CD14-positive monocyte (primary cell): ENCODE data around the gene FAM210A. TPM values are rescaled to one million over a fixed set of nuclear protein-coding genes. Genes with fewer than 3 reads are reported as not detected.
A peak's percentile ranks its signal among the peaks of the same experiment; 100 is the strongest.
"Not testable (repeated sequence)": the region's sequence is repeated elsewhere in the genome, so short reads cannot be mapped to it uniquely, and the experiment has no call there.

Experiments used
- DNase-seq, 3 donors: peaks; one replicate each; pipeline ENCODE4 v3.0.0-alpha.2; 2011 to 2022
- H2AFZ ChIP-seq: 2 replicates; pipeline ENCODE4 v1.6.0; 2012; ENCODE audit warnings: mild to moderate bottlenecking, low read depth, low read length, inconsistent platforms; ENCODE audit not compliant: insufficient read depth, poor library complexity, severe bottlenecking
- H3K27ac ChIP-seq, 2 donors: 1 replicate in 1 of 2; 2 replicates in 1 of 2; pipeline ENCODE4 v1.5.1; 2012 to 2013; ENCODE audit warnings: low read length in 2 of 2, control low read depth in 1 of 2, inconsistent platforms in 1 of 2, low read depth in 1 of 2, mild to moderate bottlenecking in 1 of 2
- H3K27me3 ChIP-seq, 2 donors: one replicate each; pipeline versions ENCODE4 v1.6.0 to v1.6.1; 2011 to 2013; ENCODE audit warnings: low read length in 2 of 2; ENCODE audit not compliant: control insufficient read depth in 2 of 2, insufficient read depth in 2 of 2
- H3K36me3 ChIP-seq, 2 donors: replicated peaks in 1 of 2; 1 replicate in 1 of 2; 2 replicates in 1 of 2; pipeline versions ENCODE4 v1.5.1 to v1.6.1; 2012 to 2013; ENCODE audit warnings: low read length in 2 of 2, control low read depth in 1 of 2, inconsistent platforms in 1 of 2, mild to moderate bottlenecking in 1 of 2; ENCODE audit not compliant: insufficient read depth in 2 of 2, control insufficient read depth in 1 of 2
- H3K4me1 ChIP-seq, 2 donors: 1 replicate in 1 of 2; 2 replicates in 1 of 2; pipeline versions ENCODE4 v1.5.1 to v1.6.1; 2012 to 2013; ENCODE audit warnings: low read length in 2 of 2, control low read depth in 1 of 2, inconsistent platforms in 1 of 2, mild to moderate bottlenecking in 1 of 2, moderate library complexity in 1 of 2; ENCODE audit not compliant: insufficient read depth in 2 of 2, control insufficient read depth in 1 of 2
- H3K4me2 ChIP-seq: replicated peaks from 2 replicates; pipeline ENCODE3; 2012; ENCODE audit warnings: low read length, moderate library complexity, mild to moderate bottlenecking; ENCODE audit not compliant: poor library complexity, severe bottlenecking; ENCODE audit errors: extremely low read depth
- H3K4me3 ChIP-seq, 3 experiments: fragments of 200-600 bp in 1 of 3; sonication (generic) in 1 of 3; replicated peaks in 1 of 3; 1 replicate in 2 of 3; 2 replicates in 1 of 3; pipeline ENCODE4 v1.5.1; 2011 to 2013; ENCODE audit warnings: low read length in 3 of 3, mild to moderate bottlenecking in 3 of 3, control low read depth in 2 of 3, low read depth in 2 of 3, inconsistent platforms in 1 of 3, moderate library complexity in 1 of 3
- H3K79me2 ChIP-seq: 2 replicates; pipeline ENCODE4 v1.6.0; 2012; ENCODE audit warnings: mild to moderate bottlenecking, control low read depth, inconsistent platforms, low read length, moderate library complexity; ENCODE audit not compliant: insufficient read depth
- H3K9ac ChIP-seq: 2 replicates; pipeline ENCODE4 v1.6.0; 2017; ENCODE audit warnings: low read length, mild to moderate bottlenecking; ENCODE audit not compliant: insufficient read depth, poor library complexity, severe bottlenecking
- H3K9me3 ChIP-seq, 2 donors: replicated peaks in 1 of 2; 1 replicate in 1 of 2; 2 replicates in 1 of 2; pipeline versions ENCODE4 v1.5.1 to v1.6.1; 2012 to 2013; ENCODE audit warnings: low read length in 2 of 2, control low read depth in 1 of 2; ENCODE audit not compliant: control insufficient read depth in 1 of 2, insufficient read depth in 1 of 2
- H4K20me1 ChIP-seq: 2 replicates; pipeline ENCODE4 v1.6.0; 2012; ENCODE audit warnings: mild to moderate bottlenecking, low read length, control low read depth, moderate library complexity; ENCODE audit not compliant: insufficient read depth
- H3K27ac Mint-ChIP-seq, 7 donors: one replicate each; pipeline ENCODE4 v1.8.0; 2020; ENCODE audit warnings: mild to moderate bottlenecking in 7 of 7, mixed read lengths in 7 of 7, moderate library complexity in 6 of 7, inconsistent platforms in 2 of 7
- H3K27me3 Mint-ChIP-seq, 3 donors: one replicate each; pipeline ENCODE4 v1.8.0; 2021 to 2022; ENCODE audit warnings: low read depth in 3 of 3, mild to moderate bottlenecking in 3 of 3, mixed read lengths in 3 of 3, moderate library complexity in 3 of 3, inconsistent platforms in 1 of 3
- H3K36me3 Mint-ChIP-seq, 2 donors: one replicate each; pipeline ENCODE4 v1.8.0; 2020; ENCODE audit warnings: mixed read lengths in 2 of 2, inconsistent platforms in 1 of 2, mild to moderate bottlenecking in 1 of 2
- H3K4me1 Mint-ChIP-seq: one replicate; pipeline ENCODE4 v1.8.0; 2020; ENCODE audit warnings: mild to moderate bottlenecking, mixed read lengths
- H3K4me3 Mint-ChIP-seq, 2 donors: one replicate each; pipeline ENCODE4 v1.8.0; 2020; ENCODE audit warnings: mild to moderate bottlenecking in 2 of 2, mixed read lengths in 2 of 2, moderate library complexity in 1 of 2
- H3K9me3 Mint-ChIP-seq, 7 donors: one replicate each; pipeline ENCODE4 v1.8.0; 2020 to 2022; ENCODE audit warnings: mixed read lengths in 7 of 7, mild to moderate bottlenecking in 6 of 7, moderate library complexity in 6 of 7, inconsistent platforms in 2 of 7
- CTCF ChIP-seq: fragments of 200-600 bp; IDR thresholded peaks from one replicate; pipeline ENCODE4 v1.8.0; 2022; ENCODE audit warnings: antibody characterized with exemption, mild to moderate bottlenecking
- WGBS: methylation state at CpG from one replicate; pipeline ENCODE4 v1.1.5; 2013; ENCODE audit warnings: missing lambda C conversion rate; ENCODE audit not compliant: insufficient coverage; 5-methylcytosine and 5-hydroxymethylcytosine counted together
- intact Hi-C, 2 donors: fragments of 100-400 bp; cut with micrococcal nuclease; formaldehyde crosslinking; loops; one replicate each; pipeline versions ENCODE4 v1.15.0 to v1.15.1; 2023
- polyA plus RNA-seq, 3 donors: library from polyadenylated mRNA; depleted of rRNA in 1 of 3; unstranded in 2 of 3; stranded (reverse) in 1 of 3; fragments of 300-500 nt in 2 of 3; fragments of >200 nt in 1 of 3; fragmentation: Illumina TruSeq in 2 of 3; gene quantifications; 1 replicate in 2 of 3; 2 replicates in 1 of 3; pipeline ENCODE4 v1.2.3, GENCODE V29; 2012 to 2021

FAM210A gene
- polyA plus RNA-seq, 3 donors, result 2.8 to 6.9 (median 6.9) TPM

- H3K36me3 ChIP-seq, H3K36me3 Mint-ChIP-seq, intact Hi-C loops, H3K4me1 ChIP-seq, H3K4me3 ChIP-seq, H4K20me1 ChIP-seq, H3K27ac Mint-ChIP-seq, H2AFZ ChIP-seq, H3K27me3 ChIP-seq, H3K4me1 Mint-ChIP-seq, H3K27me3 Mint-ChIP-seq, DNase-seq, H3K27ac ChIP-seq, H3K9ac ChIP-seq, H3K4me3 Mint-ChIP-seq, H3K4me2 ChIP-seq: not testable (repeated sequence)
- peaks cover 25 to 47% (median 37%) of the 10 kb centered on the region in 7 donors for H3K9me3 Mint-ChIP-seq
- H3K79me2 ChIP-seq, result peaks cover 29% of the 10 kb centered on the region
- H3K9me3 ChIP-seq, result peaks cover 3 to 23% of the 10 kb centered on the region in 2 donors
- 97% methylated on average over 9 of the region's 9 CpGs for WGBS
These were observed 36.3 kb downstream of the FAM210A start for GRCh38 chr18:13690060-13690459.

GRCh38 chr18:13688191-13689136 is 37.9 kb downstream of the FAM210A start:
- TF ChIP-seq CTCF, result no peak
- Histone ChIP-seq H3K9me3 (peaks cover 3 to 23% of the 10 kb centered on the region in 2 donors), H4K20me1 (no peaks in the 10 kb centered on the region), H3K27ac (no peak overlapping the region), H3K36me3 (no peaks in the 10 kb centered on the region), H3K79me2 (peaks cover 29% of the 10 kb centered on the region), H3K4me2 (no peak overlapping the region), H3K9ac (no peak overlapping the region), H3K4me1 (no peaks in the 10 kb centered on the region), H3K4me3 (no peak overlapping the region), H2AFZ (no peak overlapping the region), H3K27me3 (no peaks in the 10 kb centered on the region)
- Mint-ChIP-seq H3K4me3 (no peak overlapping the region), H3K27me3 (no peaks in the 10 kb centered on the region), H3K4me1 (no peaks in the 10 kb centered on the region), H3K36me3 (peaks cover 4 to 6% of the 10 kb centered on the region in 2 donors), H3K27ac (peak overlapping the region in 1 of 7 donors; percentile 21), H3K9me3 (peaks cover 22 to 41% (median 29%) of the 10 kb centered on the region in 7 donors)
- no peak for DNase-seq
- WGBS, result 87% methylated on average over 15 of the region's 21 CpGs
- intact Hi-C loops, result no loop called here
